Testis (tissue), 3 donors: ENCODE data around the gene LCLAT1. TPM values are rescaled to one million over a fixed set of nuclear protein-coding genes. Genes with fewer than 3 reads are reported as not detected.

Source experiments
- DNase-seq: peaks from one replicate; pipeline ENCODE4 v3.0.0-alpha.2; 2019
- H3K27ac ChIP-seq, 2 donors: fragments of 200-600 bp; sonication (generic); one replicate each; pipeline ENCODE4 v1.5.1; 2019
- H3K27me3 ChIP-seq: fragments of 200-600 bp; sonication (generic); one replicate; pipeline ENCODE4 v1.5.1; 2019
- H3K36me3 ChIP-seq: fragments of 200-600 bp; sonication (generic); one replicate; pipeline ENCODE4 v1.5.1; 2017; ENCODE audit warnings: low read depth; ENCODE audit errors: missing control alignments
- H3K4me1 ChIP-seq: fragments of 200-600 bp; sonication (generic); one replicate; pipeline ENCODE4 v1.5.1; 2019
- H3K4me3 ChIP-seq, 2 donors: fragments of 200-600 bp; sonication (generic); one replicate each; pipeline ENCODE4 v1.5.1; 2017 to 2019
- H3K9me3 ChIP-seq: fragments of 200-600 bp; sonication (generic); one replicate; pipeline ENCODE4 v1.5.1; 2017
- POLR2A ChIP-seq: fragments of 450-650 bp; IDR thresholded peaks from one replicate; pipeline ENCODE4 v1.6.1; 2017; ENCODE audit warnings: antibody characterized with exemption, mild to moderate bottlenecking, moderate library complexity
- WGBS, 2 donors: methylation state at CpG; one replicate each; pipeline ENCODE4 v1.1.5; 2018; 5-methylcytosine and 5-hydroxymethylcytosine counted together
- intact Hi-C: fragments of 100-400 bp; cut with DNase I; formaldehyde crosslinking; loops from one replicate; pipeline ENCODE4 v1.15.1; 2023; ENCODE audit warnings: low total_unique reads
- polyA plus RNA-seq: library from polyadenylated mRNA; stranded (reverse); fragments of 350-450 nt; fragmentation: Illumina TruSeq; extraction: RNeasy Lipid Tissue Mini Kit (QIAGEN cat#74804); gene quantifications from one replicate; pipeline ENCODE4 v1.2.3, GENCODE V29; 2014; ENCODE audit warnings: low read depth, low replicate concordance; ENCODE audit not compliant: insufficient read depth
- total RNA-seq, 2 donors: library from RNA; depleted of rRNA; stranded (reverse); fragments of >200 nt; gene quantifications; one replicate each; pipeline ENCODE4 v1.2.3, GENCODE V29; 2016
- TF ChIP-seq, protein P1 (sequence below), 3 experiments: fragments of 450-650 bp in 2 of 3; fragments of 200-600 bp in 1 of 3; sonication (generic) in 1 of 3; IDR thresholded peaks; one replicate each; pipeline ENCODE4 v1.5.1; 2016 to 2019; ENCODE audit warnings: antibody characterized with exemption in 3 of 3, mild to moderate bottlenecking in 2 of 3, moderate library complexity in 1 of 3

LCLAT1 gene
- total and polyA plus RNA-seq, 3 donors from 2014 or later = 11.1 to 39.4 (median 34.9) TPM

DNA sequence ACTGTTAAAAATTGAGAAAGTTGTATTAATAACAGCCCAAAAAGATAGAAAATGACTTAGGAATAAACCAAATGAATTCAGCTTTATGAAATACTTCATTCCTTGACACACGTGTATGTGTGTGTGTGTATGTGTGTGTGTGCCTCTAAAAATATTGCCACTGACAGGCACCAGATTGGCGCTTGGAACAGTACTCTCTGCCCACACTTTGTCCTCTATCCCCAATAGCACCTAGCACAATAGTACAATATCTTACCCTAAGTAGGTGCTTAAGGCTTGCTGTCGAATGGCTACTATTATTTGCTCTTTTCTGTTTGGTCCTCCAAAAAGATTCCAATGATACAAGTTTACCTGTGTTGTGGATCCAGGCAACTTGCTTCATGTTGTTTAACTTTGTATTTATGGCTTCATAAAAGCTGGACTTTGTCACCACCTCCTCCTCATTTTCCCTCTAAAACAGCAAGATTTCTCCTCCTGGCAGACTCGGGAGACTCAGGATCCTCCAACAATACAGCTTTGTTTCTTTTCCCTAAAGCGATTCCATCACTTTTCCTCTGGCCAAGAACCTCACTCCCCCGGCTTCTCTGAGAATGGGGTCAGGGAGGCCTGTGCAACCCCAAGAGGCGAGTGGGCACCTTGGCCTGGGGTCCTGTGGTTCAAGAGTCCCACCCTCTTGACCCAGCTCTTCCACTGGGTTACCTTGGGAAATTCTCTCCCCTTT lies 43.3 kb upstream of the LCLAT1 start:
- 45 to 59% methylated on average over 7 of the region's 7 CpGs for WGBS, 2 donors
- H3K27me3 ChIP-seq = no peaks in the 10 kb centered on the region
- peak overlapping the region in 1 of 2 donors; percentile 1 for H3K27ac ChIP-seq
- intact Hi-C loops = no loop called here
- TF ChIP-seq, protein P1, sequence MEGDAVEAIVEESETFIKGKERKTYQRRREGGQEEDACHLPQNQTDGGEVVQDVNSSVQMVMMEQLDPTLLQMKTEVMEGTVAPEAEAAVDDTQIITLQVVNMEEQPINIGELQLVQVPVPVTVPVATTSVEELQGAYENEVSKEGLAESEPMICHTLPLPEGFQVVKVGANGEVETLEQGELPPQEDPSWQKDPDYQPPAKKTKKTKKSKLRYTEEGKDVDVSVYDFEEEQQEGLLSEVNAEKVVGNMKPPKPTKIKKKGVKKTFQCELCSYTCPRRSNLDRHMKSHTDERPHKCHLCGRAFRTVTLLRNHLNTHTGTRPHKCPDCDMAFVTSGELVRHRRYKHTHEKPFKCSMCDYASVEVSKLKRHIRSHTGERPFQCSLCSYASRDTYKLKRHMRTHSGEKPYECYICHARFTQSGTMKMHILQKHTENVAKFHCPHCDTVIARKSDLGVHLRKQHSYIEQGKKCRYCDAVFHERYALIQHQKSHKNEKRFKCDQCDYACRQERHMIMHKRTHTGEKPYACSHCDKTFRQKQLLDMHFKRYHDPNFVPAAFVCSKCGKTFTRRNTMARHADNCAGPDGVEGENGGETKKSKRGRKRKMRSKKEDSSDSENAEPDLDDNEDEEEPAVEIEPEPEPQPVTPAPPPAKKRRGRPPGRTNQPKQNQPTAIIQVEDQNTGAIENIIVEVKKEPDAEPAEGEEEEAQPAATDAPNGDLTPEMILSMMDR (IDR thresholded peaks at IDR 0.05) = no peak
- TF ChIP-seq POLR2A = no peak
- H3K36me3 ChIP-seq = no peaks in the 10 kb centered on the region
- DNase-seq = no peak
- H3K4me1 ChIP-seq = peaks cover 23% of the 10 kb centered on the region
- no peak overlapping the region for H3K4me3 ChIP-seq
- no peaks in the 10 kb centered on the region for H3K9me3 ChIP-seq

DNA sequence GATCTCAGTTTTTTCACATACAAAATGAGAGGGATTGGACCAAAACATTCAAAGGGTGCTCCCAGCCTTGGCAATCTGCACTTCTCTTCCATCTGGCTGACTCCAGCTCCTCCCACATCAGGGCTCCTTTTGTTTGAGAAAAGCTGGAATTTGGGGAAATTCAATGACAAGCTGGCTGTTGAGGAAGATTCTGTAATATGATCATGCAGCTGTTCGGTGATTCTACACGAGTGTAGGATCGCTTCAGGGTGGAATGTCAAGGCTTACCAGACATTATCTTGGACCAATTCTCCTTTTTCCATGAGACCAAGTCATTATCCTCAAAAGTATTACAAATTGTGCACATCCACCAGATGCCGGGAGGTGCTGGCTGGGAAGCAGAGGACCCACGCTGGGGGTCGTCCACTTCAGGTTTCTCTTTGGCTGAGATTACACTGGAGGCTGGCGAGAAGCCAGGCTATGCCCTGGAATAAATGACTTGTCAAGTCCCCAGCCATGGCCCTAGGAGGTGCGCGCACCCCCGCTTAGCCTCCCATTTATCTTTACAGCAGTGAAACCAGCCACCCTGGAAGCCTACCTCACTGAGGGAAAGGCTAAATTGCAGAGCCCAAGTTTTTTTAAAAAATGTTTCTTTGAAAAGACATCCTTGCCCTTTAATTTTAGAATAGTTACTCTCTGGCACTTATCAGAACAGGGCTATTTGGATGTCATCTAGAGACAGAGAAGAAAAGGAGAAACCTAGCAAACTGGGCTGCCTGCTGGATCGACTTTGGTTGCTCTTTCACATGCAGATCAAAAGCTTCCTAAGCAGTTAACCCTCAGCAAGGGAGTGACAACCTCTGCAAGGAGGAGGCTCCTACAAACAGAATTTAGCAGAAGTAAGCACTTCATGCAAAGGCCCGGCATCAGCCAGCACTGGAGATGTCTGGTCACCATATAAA lies 42.5 kb upstream of the LCLAT1 start:
- Histone ChIP-seq H3K4me1 (peaks cover 26% of the 10 kb centered on the region), H3K27me3 (no peaks in the 10 kb centered on the region), H3K27ac (peak overlapping the region in 1 of 2 donors; percentile 51), H3K36me3 (no peaks in the 10 kb centered on the region), H3K4me3 (no peak overlapping the region), H3K9me3 (no peaks in the 10 kb centered on the region)
- DNase-seq = no peak
- intact Hi-C loops = no loop called here
- 28 to 46% methylated on average over 12 of the region's 12 CpGs for WGBS, 2 donors
- no peak for TF ChIP-seq POLR2A
- TF ChIP-seq, protein P1 (IDR thresholded peaks at IDR 0.05) = no peak

DNA sequence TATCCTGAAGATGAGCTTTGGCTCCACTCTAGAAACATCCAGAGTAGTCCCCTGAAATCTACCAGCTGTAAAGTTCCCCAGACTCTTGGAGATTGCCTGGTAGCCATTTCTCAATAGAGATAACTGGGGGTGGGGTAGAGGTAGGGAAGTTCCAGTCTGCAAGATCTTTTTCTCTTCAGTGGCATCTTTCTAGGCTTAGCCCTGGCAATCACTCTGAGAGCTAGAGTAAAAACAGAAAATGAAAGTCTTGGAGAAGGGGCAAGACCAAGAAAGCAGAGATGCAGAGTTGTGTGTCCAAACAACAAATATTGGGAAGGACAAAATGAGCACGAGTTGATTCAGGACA lies 41.8 kb upstream of the LCLAT1 start:
- no peaks in the 10 kb centered on the region for H3K9me3 ChIP-seq
- no peak overlapping the region for H3K27ac ChIP-seq
- no peak for TF ChIP-seq POLR2A
- no peak for DNase-seq
- no peaks in the 10 kb centered on the region for H3K27me3 ChIP-seq
- intact Hi-C loops = no loop called here
- WGBS, 2 donors = 19 to 68% methylated on average over 1 of the region's 1 CpG
- H3K4me3 ChIP-seq = no peak overlapping the region
- H3K4me1 ChIP-seq = peaks cover 26% of the 10 kb centered on the region
- H3K36me3 ChIP-seq = no peaks in the 10 kb centered on the region

DNA sequence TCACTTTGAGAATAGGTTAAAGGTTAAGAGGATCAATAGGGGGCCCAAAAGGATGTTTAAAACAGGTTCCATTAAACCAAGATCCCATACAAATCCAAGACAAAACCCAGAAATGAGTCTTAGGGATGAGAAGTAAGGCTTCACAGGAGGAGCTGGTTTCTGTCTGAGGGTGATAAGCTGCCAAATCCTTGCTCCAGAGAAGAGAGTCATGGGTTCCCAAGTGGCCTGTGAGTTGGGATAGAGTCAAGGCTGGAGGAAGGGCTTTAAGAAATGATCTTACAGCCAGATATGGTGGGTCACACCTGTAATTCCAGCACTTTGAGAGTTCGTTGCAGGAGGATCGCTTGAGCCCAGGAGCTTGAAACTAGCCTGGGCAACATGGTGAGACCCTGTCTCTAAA lies 40.2 kb upstream of the LCLAT1 start:
- Histone ChIP-seq H3K4me3 (no peak overlapping the region), H3K27ac (no peak overlapping the region), H3K27me3 (no peaks in the 10 kb centered on the region), H3K36me3 (no peaks in the 10 kb centered on the region), H3K9me3 (no peaks in the 10 kb centered on the region), H3K4me1 (peaks cover 37% of the 10 kb centered on the region)
- whole genome bisulfite sequencing, 2 donors = 88 to 100% methylated on average over 2 of the region's 2 CpGs
- no peak for TF ChIP-seq POLR2A
- TF ChIP-seq, protein P1 (IDR thresholded peaks at IDR 0.05) = no peak
- DNase-seq = no peak
- intact Hi-C loops = no loop called here

DNA sequence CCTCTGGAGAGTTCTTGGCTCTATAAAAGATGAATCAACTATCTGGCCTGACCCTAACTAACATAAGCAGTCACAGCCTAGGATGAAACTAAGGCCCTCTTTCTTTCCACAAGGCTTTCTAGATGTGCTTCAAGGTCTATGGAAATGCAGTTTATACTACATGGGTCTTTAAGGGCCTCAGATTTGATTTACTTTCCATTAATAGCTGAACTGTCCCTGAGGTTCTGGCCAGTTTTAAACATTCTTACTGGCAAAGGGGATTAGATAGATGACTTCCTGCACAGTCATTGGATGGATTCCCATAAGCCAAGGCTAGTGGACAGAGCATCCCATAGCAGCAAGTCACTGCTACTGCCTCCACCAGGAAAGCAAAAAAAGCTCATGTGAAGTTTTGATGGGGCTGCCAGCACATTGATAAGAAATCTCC lies 38.1 kb upstream of the LCLAT1 start:
- intact Hi-C loops = no loop called here
- no peaks in the 10 kb centered on the region for H3K36me3 ChIP-seq
- DNase-seq = no peak
- no peak overlapping the region for H3K4me3 ChIP-seq
- H3K4me1 ChIP-seq = peaks cover 48% of the 10 kb centered on the region
- no peak overlapping the region for H3K27ac ChIP-seq
- H3K27me3 ChIP-seq = no peaks in the 10 kb centered on the region
- no peak for TF ChIP-seq POLR2A
- TF ChIP-seq, protein P1 (IDR thresholded peaks at IDR 0.05) = no peak
- no peaks in the 10 kb centered on the region for H3K9me3 ChIP-seq
